HG03060 (cell line): Measurements from ENCODE around the gene IP6K1.
"Not testable (repeated sequence)": the region's sequence is repeated elsewhere in the genome, so short reads cannot be mapped to it uniquely, and the experiment has no call there.

Experiments
- ATAC-seq: cut with Tn5 transposase; IDR thresholded peaks from one replicate; pipeline ENCODE4 v1.9.1; 2021; ENCODE audit warnings: low read depth, moderate number of reproducible peaks; ENCODE audit not compliant: unreplicated experiment

Gene IP6K1

DNA sequence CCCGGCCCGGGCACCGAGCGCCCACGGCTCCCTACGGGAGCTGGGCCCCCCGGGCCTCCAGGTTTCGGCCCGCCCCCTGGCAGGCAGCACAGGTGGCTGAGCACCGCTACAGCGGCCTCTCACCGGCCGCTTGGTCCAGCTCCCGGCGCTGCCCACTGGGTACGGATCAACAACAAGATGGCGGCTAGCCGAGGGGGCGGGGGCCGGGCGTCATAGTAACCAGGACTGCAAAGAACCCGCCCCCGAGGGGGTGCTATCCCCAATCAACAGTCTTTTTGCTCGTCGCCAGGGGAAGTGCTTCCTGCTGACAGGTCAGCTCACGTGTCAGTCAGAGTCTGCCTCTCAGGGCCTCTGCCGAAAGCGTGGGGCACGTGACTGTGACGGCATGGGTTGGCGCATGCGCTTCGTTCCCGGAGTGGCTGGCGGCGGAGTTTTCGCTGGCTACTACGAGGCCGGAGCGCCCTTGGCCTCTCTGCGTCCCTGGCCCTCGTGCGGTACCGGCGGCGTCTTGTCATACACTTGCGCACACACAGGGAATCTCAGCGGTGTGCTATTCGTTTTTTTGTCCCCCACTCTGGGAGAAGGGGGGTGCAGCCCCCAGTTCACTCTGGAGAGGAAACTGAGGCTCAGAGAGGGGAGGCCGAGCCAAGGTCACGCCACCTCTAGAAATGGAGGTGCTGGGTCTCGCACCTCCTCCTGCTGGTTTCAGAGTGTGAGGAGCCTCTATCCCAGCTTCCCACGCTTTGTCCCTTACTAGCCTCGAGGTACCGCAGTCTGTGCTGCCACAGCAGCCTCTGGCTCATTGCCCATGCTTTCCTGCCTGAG, at the start of gene IP6K1:
IP6K1 (minus strand) TSS at position 186 of the 825 bp plus-strand sequence. CDS start 38,502 bp downstream, outside the sequence.
- ATAC-seq: peak; percentile 96

DNA sequence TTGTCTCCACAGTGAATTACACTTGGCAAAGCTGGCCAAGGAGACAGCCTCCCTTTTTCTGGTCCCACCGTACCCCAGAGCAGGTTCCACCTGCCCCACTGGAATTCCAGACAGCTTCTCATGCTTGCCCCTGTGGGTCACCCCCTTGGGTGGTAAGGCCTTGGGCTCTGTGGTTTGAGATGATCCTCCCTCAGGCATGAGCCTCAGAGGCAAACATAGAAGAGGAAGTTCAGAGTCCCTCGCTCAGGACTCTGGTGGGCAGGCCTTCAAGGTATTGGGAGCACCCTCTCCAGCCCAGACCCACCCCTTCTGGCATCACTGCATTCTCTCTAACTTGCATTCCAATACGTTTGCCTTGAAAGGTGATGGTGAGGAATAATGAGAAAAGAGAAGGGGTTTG, 45.0 kb upstream of the IP6K1 start:
- no peak for ATAC-seq

DNA sequence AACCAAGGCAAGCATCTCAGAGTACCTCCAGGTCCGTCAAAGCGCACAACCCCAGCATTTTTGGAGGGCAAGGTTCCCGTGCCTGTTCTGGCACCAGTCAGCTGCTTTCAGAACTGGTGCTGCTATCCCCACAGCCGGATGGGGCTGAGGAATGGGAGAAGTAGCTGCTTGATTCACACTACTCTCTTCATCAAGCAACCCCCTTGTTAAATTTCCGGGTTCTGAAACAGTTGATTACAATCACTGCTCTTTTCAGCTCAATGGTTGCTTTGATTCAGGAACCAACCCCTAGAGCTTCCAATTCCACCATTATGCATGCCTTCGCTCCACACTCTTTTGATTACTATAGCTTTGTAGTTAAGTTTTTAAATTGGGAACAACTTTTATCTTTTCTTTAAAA, 39.7 kb upstream of the IP6K1 start:
- ATAC-seq: no peak

DNA sequence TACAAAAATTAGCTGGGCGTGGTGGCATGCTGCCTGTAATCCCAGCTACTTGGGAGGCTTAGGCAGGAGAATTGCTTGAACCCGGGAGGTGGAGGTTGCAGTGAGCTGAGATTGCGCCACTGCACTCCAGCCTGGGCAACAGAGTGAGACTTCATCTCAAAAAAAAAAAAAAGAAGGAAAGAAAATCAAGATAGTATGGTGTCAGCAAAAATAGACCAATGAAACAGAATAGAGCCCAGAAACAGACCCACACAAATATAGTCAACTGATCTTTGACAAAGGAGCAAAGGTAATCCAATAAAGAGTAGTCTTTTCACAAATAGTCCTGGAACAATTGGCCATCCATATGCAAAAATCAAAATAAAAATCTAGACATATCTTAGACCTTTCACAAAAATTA, 36.8 kb upstream of the IP6K1 start:
- not testable (repeated sequence) for ATAC-seq

DNA sequence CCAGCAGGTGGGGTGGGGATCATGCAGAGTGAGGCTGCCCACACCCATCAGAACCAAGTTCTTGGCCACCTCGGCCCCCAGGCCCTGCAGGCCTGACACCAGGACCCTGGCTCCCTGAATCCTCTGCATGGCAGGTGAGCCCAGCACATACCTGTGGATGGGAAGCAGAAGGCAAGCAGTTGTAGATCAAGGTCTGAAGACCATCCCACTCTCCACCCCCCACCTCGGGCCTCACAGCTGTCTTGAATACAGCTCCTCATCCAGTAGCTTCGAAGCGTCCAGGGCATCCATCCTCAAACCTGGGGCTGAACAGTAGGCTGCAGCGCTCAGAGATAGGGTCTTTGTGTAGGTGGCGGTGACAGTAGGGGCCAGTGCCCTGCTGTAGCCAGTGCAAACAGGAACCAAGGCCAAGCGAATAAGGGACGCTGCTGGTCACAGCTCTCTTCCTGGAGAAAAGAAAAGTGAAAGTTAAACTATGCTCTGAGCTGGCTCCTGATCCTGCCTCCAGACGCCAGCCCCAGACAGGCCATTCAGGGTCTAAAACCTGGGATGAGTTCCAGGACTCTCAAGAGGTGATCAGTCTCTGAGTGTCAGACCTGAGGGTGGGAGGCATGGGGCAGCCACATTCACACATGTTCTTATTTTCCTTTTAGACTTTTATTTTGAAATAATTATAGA, 27.3 kb upstream of the IP6K1 start, which contains the start of gene UBA7:
UBA7 (minus strand) TSS at position 457 of the 678 bp plus-strand sequence; CDS start at position 291, 166 bp downstream.
- ATAC-seq: no peak

DNA sequence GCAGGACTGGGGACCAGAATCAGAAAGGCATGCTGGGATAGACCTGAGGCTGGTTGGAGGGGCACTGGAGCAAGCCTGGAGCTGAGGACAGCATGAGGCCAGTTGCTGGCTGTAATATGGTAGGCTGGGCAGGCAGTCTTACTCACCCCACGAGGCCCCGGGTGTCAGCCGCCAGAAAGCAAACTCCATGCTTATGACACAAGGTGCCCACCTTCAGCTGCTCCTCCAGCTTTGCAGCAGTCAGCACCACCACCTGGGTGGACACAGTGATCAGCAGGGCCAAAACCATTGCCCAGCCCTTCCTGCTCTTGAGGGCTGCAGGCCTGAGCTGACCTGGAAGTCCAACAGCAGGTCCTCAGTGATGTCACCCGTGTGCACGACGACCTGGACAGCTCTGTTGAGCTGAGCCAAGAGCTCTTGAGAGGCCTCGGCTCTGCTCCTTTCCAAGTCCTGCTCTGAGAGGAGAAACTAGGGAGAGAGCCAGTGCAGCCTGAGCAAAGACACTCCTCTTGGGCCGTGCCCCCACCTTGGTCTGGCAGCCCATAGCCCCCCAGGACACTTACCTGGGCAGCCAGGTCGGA, 26.7 kb upstream of the IP6K1 start:
- no peak for ATAC-seq

DNA sequence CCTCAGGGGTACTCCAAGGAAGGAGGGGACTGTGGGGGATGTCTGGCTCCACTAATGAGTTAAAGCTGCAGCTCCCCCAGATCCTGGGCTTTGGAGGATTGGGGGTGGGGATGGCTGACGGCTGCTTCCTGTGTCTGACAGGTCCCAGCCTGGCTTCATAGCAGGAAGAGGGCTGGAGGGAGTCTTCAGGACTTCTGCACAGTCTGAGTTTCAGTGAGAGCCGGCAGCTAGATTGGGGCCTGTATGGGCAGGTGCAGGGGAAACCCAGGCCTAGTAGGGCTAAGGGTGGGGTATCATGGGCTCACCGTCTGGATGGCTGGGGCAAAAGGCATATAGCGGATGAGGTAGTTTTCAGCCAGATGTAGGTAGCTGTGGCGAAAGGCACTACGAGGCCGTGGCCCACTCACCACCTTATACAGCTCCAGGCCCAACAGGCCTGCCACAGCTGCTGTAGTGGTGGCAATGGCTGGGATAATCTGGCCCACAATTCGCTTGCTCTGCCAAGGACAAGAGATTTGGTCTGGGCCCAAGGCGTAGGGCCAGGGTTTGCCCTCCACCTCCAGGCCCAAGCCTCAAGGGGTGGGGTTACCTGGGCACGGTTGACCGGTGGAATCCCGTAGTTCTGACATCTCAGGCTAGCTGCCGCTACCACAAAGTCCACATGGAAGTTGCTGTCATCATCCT, 21.2 kb upstream of the IP6K1 start:
- ATAC-seq: no peak

DNA sequence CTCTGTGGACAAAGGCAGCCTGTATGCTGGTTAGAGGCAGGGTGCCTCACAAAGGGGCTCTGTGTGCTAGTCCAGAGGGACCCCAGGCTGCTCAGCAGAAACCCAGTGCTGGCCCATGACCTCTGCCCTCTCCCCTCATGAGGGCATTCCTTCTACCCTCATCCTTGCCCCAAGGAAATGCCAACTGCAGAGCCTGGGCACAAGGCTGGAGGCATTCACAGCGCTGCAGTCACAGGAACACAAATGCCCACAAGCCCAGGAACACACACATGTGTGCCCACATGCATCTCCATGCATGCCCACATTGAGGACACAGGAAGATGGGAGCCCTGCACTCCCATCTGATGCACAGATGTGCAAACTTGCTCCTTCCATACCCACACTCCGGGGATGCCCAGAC, 20.5 kb upstream of the IP6K1 start:
- no peak for ATAC-seq

DNA sequence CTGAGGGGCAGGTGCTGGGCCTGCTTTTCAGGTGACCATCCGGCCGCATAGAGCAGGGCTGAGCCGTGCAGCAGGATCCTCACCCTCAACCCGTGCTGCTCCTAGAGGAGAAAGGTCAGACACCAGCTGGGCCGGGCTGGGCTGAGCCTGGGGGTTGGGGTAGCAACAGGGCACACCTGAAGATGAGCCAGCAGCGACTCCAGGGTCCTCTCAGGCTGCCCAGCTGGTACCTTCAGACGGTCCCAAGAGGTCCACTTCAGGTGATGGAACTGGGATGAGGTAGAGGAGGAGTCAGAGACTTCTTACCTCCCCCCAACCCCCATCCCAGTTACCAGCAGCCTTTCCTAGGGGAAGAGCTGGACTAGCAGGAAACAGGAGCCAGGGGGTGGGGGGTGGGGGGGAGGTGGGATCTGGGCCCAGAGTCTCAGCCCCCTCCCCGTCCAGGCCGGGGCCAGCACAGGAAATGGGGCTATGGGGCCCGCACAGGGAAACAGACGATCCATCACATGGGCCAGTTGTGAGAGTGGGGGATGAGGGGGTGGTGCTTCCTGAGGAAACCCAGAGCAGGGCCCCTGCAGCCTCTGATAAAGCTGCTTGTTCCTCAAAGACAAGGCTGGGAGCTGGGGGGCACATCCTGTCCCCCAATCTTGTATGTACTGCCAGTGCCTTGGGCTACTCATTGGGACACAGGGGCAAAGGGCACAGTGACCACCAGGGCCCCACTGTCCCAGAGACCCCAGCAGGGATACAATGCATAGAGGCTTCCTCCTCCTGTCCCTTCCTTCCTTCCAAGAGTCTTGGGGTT, 19.8 kb upstream of the IP6K1 start:
- ATAC-seq: no peak

DNA sequence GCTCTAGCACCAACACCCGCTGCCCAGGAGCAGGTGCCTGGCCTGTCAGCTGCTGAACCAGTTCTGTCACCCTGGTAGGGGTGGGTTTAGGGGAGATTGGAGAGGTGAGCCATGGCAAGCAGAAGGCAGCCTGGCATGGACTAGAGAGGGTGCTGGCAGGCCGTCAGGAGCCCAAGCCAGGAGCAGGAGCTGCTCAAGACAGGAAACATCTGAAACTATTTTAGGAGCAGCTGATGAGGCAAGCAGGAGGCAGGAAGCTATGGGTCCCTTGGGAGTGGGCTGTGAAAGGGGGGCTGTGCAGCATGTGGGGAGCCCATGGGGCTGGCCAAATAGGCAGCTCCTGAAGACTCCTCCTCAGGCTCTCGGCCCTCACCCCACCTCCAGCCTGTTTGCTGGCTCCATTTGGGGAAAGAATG, 19.0 kb upstream of the IP6K1 start:
- no peak for ATAC-seq

DNA sequence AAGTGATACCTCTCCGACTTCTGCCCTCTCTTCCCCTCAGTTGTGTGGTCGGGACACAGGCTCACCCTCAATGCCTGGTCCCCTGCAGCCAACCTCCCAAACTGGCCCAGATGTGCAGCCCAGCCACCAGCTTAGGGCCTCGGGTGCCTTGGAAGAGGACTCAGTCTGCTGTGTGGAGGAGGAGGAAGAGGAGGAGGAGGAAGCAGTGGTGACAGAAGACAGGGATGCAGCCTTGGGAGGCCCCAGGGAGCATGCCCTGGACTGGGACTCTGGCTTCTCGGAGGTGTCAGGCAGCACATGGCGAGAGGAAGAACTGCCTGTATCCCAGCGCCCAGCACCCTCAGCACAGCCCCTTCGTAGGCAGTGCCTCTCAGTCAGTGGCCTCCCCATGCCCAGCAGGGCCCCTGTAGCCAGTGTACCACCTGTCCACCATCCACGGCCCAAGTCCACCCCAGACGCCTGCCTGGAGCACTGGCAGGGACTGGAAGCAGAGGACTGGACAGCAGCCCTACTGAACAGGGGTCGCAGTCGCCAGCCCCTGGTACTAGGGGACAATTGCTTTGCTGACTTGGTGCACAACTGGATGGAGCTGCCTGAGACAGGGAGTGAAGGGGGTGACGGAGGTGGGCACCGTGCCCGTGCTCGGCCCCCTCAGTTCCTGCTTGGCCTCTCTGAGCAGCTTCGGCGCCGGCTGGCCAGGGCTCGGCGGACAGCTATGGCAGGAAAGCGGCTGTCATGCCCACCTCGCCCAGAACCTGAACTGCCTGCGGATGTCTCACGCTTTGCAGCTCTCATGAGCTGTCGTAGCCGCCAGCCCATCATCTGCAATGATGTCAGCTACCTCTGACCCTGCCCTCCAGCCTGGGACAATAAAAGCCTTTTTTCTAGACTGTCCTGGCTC, 18.0 kb upstream of the IP6K1 start:
- ATAC-seq: no peak

DNA sequence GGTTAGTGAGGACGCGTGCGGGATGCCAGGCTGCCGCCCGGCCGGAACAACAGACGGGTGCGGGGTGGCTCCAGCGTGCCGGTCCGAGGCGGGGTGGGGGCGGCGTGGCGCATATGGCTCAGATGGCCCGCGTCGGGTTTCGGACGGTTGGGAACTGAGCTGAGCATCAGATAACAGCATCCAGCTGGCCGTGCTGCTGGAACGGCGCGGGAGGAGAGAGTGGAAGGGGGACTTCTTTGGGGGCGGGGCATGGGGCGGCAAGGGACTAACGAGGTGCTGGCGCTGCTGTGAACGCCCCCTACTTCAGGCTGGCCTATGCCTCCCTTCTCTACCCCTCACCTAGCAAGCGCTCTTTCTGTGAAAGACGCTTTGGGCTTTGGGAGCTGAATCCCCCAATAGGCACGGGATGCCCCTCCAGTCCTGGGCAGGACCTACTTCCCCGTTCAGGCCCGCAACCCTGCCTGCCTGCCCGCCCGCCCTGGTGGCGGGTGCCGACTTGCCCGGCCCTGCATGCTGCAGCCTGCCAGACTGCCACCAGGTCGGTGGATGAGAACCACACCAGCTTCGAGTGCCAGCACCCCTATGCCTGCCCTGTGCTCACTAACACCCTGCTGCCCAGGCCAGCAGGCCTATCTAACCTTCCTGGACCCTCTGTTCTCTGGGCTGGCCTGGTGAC, 17.3 kb upstream of the IP6K1 start:
- ATAC-seq: no peak

DNA sequence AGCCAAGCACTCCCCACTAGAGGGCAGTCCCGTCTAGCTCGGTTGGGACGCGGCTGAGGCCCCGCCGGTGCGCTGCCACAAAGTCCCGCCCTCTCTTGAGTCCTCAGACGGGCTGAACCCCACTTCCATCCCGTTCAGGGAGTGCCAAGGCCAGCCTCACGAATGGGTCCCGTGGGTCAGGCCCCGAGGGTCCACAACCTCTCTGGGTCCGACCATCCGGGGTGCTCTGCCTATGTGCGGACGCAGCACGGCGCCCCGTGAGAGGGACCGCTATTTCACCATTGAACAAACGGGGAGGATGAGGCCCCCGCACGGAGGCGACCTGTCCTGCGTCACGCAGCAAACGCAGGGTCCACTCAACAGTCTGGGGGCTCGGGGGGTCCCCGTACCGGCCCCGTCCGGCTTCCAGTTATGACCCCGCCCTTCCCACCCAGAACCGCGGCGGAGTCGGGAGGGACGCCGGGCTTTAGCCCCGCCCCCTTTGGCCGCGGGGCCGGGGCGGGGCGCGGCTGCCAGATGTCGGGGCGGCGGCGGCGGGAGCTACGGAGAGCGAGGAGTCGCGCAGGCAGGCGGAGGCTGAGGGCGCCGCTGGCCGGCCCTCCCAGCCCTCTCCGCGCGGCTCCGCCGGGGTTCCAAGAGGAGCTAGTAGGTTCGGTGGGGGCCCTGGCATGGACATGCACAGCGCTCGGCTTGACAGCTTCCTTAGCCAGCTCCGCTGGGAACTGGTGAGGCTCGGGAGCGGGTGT, 16.6 kb upstream of the IP6K1 start, which contains the start of gene INKA1:
INKA1 (plus strand) TSS at position 543 of the 746 bp plus-strand sequence; CDS start at position 675, 132 bp downstream.
- no peak for ATAC-seq

DNA sequence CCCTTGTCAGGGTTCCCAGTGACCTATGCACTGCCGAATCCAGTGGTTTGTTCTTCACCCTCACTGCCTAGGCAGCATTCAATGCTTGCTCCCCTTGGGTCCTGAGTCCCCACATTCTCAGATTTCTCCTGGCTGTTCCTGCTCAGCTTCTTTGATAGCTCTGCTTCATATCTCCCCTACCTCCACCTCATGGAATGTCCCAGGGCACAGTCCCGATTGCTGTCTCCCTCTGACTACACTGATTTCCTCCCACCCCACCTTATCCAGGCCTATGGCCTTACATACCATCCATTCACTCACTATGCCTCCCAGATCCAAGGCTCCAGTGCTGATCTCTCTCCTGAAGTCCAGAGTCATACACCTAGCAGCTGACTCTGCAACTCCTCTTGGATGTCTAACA, 14.8 kb upstream of the IP6K1 start:
- ATAC-seq: no peak

DNA sequence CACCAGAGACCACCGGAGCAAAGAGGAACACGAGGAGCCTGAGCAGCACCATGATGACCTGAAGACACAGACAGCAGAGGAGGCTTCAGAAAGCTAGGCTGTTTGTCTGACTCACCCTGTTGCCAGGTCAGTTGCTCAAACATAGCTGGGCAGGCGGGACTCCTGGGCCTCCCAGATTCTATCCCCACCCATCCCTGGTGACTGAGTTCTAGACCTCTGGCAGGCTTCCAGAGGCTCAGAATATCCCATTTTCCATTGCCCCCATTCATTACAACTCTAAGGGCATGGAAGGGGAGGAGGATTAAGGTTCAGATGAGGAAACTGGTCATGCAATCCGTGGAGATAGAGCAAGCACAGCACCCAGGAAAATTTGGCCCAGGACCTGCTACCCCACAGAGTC, 13.4 kb upstream of the IP6K1 start, which contains the start of gene CDHR4:
CDHR4 (minus strand) TSS at position 113 of the 400 bp plus-strand sequence; CDS start at position 52, 61 bp downstream.
- ATAC-seq: no peak

DNA sequence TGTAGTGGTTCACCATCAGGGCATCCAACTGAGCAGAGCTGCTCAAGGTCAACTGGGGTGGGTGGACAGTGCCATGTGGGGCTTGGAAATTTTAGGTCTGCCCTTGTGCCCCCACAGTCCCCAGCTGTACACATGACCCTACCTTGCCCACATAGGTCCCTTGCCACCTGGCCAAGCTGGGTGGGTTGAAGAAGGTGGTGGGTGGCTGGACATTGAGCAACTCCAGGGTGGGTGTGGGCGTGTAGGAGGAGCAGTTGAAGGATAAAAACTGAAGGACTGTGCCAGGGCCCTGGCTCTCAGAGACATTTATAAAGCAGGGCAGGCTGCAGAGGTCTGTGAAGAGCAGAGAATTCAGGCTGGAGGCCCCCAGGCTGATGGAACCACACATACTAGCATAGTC, 12.8 kb upstream of the IP6K1 start:
- no peak for ATAC-seq
